Measurements from ENCODE around the gene RPL28. TPM values are rescaled to one million over a fixed set of nuclear protein-coding genes. Genes with fewer than 3 reads are reported as not detected.

RPL28 gene
- total RNA-seq, 1 experiment from 2014 or later, result 465 TPM

- no peak for DNase-seq (ENCODE audit: extremely low read depth, low read depth)
Measured at GRCh38 chr19:55370305-55370988, 15.3 kb upstream of the RPL28 start, which contains the start of gene IL11. IL11 (minus strand) TSS chr19:55370463; CDS start chr19:55370310, 153 bp downstream.

GRCh38 chr19:55372316-55373081 lies 13.2 kb upstream of the RPL28 start:
- DNase-seq (ENCODE audit: extremely low read depth, low read depth), result no peak

- no peak for DNase-seq (ENCODE audit: extremely low read depth, low read depth)
Measured at GRCh38 chr19:55373306-55373992, 12.3 kb upstream of the RPL28 start.

GRCh38 chr19:55373993-55374757 lies 11.6 kb upstream of the RPL28 start:
- no peak for DNase-seq (ENCODE audit: extremely low read depth, low read depth)

- no peak for DNase-seq (ENCODE audit: extremely low read depth, low read depth)
Measured at GRCh38 chr19:55376241-55376933, 9.3 kb upstream of the RPL28 start, which contains the start of gene TMEM190. TMEM190 (plus strand) TSS chr19:55376826; CDS start chr19:55376854, 28 bp downstream.

GRCh38 chr19:55377356-55378131 lies 8.2 kb upstream of the RPL28 start:
- DNase-seq (ENCODE audit: extremely low read depth, low read depth), result no peak

GRCh38 chr19:55379174-55379573 lies 6.6 kb upstream of the RPL28 start:
- no peak for DNase-seq (ENCODE audit: extremely low read depth, low read depth)

- DNase-seq (ENCODE audit: extremely low read depth, low read depth), result no peak
Measured at GRCh38 chr19:55382013-55382412, 3.7 kb upstream of the RPL28 start.

GRCh38 chr19:55382522-55383054 lies 3.1 kb upstream of the RPL28 start:
- no peak for DNase-seq (ENCODE audit: extremely low read depth, low read depth)

GRCh38 chr19:55383279-55384130 lies 2.2 kb upstream of the RPL28 start:
- peak; percentile 32 for DNase-seq (ENCODE audit: extremely low read depth, low read depth)

- no peak for DNase-seq (ENCODE audit: extremely low read depth, low read depth)
Measured at GRCh38 chr19:55384131-55384919, 1.4 kb upstream of the RPL28 start, which contains the start of gene TMEM238. TMEM238 (minus strand) TSS chr19:55384292; CDS start chr19:55384259, 33 bp downstream.

GRCh38 chr19:55384920-55385723 lies 610 bp upstream of the RPL28 start:
- DNase-seq (ENCODE audit: extremely low read depth, low read depth), result peak; percentile 91

- no peak for DNase-seq (ENCODE audit: extremely low read depth, low read depth)
Measured at GRCh38 chr19:55386493-55386971, 800 bp downstream of the RPL28 start.

- DNase-seq (ENCODE audit: extremely low read depth, low read depth), result no peak
Measured at GRCh38 chr19:55387736-55388497, 2.2 kb downstream of the RPL28 start.

Data from NCI-H460 (cell line).